HEK293 (cell line): Measurements from ENCODE around the gene GRAPL.
"Not testable (repeated sequence)": the region's sequence is repeated elsewhere in the genome, so short reads cannot be mapped to it uniquely, and the experiment has no call there.

Experiments used
- CTCF ChIA-PET: fragments of 350-600 bp; formaldehyde crosslinking; extraction: SDS; loops from one replicate; lab custom pipeline; 2021; ENCODE audit warnings: antibody characterized with exemption; lab: Yijun Ruan, JAX
- POLR2A ChIA-PET: fragments of 300-600 bp; formaldehyde crosslinking; extraction: SDS; loops from one replicate; lab custom pipeline; 2020; ENCODE audit warnings: antibody characterized with exemption, inconsistent platforms; lab: Yijun Ruan, JAX
- H3K27ac ChIP-seq: fragments of 200-500 bp; sonication (Bioruptor generic); 2 replicates; pipeline ENCODE4 v1.5.1; 2014; ENCODE audit warnings: low read depth, low read length, control low read depth, inconsistent platforms; ENCODE audit errors: extremely low read depth
- H3K36me3 ChIP-seq, 2 experiments: fragments of 200-500 bp in 1 of 2; sonication (Bioruptor generic) in 1 of 2; 1 replicate in 1 of 2; 2 replicates in 1 of 2; pipeline ENCODE4 v1.5.1; 2014 to 2017; ENCODE audit warnings: inconsistent platforms in 2 of 2, low read length in 2 of 2; ENCODE audit not compliant: control insufficient read depth in 2 of 2, insufficient read depth in 1 of 2
- H3K4me1 ChIP-seq: fragments of 200-500 bp; sonication (Bioruptor generic); 2 replicates; pipeline ENCODE4 v1.5.1; 2014; ENCODE audit warnings: mild to moderate bottlenecking, low read length, inconsistent platforms; ENCODE audit not compliant: control insufficient read depth, insufficient read depth
- H3K4me3 ChIP-seq: 2 replicates; pipeline ENCODE4 v1.5.1; 2011; ENCODE audit warnings: low read depth, mild to moderate bottlenecking, control low read depth, low read length, moderate library complexity
- H3K9me3 ChIP-seq: fragments of 200-500 bp; sonication (Bioruptor generic); 2 replicates; pipeline ENCODE4 v1.5.1; 2014; ENCODE audit warnings: low read depth, low read length, inconsistent platforms; ENCODE audit not compliant: control insufficient read depth, insufficient read depth

Gene GRAPL

DNA sequence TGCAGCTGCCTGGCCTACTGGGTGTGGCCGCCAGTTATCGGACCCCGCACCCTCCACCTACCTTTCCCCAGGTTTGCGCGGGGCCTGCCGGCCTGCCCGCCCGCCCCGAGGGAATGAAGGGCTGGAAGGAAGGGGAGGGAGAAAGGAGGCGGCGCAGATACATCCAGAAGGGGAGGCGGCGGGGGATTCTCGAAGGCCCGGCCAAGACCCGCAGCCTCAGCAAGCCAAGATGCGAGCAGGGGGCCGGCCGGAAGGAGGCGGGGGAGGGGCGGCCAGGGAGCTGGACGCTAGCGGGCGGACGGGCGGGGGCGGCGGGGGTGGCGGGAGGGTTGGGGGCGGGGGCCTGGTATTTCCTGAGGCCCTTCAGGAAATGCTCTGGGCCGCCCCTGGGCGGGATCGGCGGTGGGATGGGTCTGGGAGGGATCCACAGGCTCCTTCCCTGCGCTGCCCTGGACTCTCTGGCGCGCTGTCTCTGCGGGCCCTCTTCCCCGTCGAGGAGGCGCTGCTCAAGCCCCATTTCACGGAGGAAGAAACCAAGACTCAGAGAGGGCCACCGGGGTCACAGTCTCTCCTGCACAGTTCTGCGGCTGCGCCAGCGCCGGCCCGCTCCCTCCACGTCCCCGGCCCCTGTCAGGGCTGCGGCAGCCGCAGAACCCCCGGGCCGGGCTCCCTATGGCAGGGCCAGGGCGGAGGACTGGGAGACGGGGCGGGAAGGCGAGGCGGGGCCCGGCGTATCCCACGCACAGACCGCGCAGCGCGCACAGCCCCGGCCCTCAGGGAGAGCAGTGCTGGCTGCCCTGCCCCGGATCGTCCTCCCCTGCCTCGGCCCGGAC is 35.2 kb downstream of the GRAPL start:
- H3K27ac ChIP-seq, H3K36me3 ChIP-seq, POLR2A ChIA-PET, H3K4me3 ChIP-seq, H3K9me3 ChIP-seq, H3K4me1 ChIP-seq, CTCF ChIA-PET: not testable (repeated sequence)

DNA sequence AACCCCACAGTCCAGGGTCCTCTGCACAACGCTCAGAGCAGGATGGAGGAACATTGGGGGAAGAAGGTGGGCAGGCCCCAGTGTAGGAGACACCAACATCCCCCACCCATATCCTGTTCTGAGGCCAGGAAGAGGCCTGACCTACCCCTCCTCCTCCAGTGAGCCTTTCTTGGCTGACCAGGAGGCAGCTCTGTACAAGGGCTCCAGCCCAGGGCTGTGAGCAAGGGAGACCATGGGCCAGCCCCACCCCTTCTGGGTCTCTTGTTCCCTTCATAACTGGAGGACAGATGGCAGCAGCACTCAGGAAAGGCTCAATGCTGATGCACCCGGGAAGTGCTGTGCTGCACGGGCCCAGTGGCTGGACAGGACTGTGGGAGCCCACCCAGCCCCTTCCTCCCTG is 47.0 kb downstream of the GRAPL start:
- H3K36me3 ChIP-seq, POLR2A ChIA-PET, H3K4me3 ChIP-seq, H3K4me1 ChIP-seq, H3K27ac ChIP-seq, CTCF ChIA-PET, H3K9me3 ChIP-seq: not testable (repeated sequence)

DNA sequence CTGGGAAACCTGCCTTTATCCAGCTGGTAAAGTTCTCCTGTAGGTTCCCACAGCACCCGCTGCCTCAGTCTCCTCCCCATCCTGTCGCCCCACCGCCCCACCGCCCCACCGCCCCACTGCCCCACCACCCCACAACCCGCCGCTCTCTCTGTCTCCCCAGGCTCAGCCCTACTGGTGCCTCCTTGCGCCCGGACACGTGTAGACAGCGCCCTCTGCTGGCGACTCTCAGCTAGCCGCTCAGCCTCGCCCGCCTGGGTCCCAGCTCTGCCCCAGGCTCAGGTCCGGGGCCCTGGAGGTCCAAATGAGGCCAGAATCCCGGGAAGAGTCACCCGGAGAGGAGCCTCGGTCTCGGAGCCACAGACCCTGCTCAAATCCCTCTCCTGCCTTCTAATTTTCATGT is 48.0 kb downstream of the GRAPL start:
- H3K4me1 ChIP-seq, POLR2A ChIA-PET, CTCF ChIA-PET: not testable (repeated sequence)

DNA sequence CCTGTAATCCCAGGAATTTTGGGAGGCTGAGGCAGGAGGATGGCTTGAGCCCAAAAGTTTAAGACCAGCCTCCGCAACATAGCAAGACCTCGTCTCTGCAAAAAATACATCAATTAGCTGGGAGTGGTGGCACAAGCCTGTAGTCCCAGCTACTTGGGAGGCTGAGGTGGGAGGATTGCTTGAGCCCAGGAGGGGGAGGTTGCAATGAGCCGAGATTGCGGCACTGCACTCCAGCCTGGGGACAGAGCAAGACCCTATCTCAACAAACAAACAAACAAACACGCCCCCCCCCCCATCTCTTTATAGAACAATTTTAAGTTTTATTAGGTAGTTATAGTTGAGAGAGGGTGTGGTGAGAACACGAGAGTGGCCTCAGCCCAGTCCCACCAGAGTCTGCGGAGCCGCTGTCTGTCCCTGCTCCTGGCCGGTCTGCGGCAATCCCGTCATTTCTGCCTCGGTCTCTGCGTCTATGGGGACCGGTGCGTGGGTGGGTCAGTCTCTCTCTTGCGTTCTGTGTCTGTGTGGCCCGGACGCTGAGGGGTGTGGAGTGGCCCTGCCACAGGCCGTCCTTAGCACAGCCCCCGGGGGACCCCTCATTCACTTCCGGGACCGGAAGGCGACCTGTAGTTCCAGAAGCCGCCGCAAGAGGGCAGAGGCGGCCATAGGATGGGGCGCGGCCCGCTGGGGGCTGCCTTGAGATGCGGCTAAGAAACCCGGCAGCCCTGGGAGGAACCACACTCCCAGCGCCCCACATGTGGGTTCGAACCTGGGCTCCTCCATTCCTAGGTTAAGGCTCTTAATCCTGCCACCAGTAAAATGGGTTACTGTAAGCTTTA is 53.9 kb downstream of the GRAPL start:
- H3K4me1 ChIP-seq, H3K36me3 ChIP-seq, H3K4me3 ChIP-seq, CTCF ChIA-PET, POLR2A ChIA-PET, H3K27ac ChIP-seq, H3K9me3 ChIP-seq: not testable (repeated sequence)

More for the DNA sequence above, 48.0 kb downstream of the GRAPL start:
- H3K36me3 ChIP-seq, H3K27ac ChIP-seq, H3K4me3 ChIP-seq, H3K9me3 ChIP-seq: not testable (repeated sequence)

DNA sequence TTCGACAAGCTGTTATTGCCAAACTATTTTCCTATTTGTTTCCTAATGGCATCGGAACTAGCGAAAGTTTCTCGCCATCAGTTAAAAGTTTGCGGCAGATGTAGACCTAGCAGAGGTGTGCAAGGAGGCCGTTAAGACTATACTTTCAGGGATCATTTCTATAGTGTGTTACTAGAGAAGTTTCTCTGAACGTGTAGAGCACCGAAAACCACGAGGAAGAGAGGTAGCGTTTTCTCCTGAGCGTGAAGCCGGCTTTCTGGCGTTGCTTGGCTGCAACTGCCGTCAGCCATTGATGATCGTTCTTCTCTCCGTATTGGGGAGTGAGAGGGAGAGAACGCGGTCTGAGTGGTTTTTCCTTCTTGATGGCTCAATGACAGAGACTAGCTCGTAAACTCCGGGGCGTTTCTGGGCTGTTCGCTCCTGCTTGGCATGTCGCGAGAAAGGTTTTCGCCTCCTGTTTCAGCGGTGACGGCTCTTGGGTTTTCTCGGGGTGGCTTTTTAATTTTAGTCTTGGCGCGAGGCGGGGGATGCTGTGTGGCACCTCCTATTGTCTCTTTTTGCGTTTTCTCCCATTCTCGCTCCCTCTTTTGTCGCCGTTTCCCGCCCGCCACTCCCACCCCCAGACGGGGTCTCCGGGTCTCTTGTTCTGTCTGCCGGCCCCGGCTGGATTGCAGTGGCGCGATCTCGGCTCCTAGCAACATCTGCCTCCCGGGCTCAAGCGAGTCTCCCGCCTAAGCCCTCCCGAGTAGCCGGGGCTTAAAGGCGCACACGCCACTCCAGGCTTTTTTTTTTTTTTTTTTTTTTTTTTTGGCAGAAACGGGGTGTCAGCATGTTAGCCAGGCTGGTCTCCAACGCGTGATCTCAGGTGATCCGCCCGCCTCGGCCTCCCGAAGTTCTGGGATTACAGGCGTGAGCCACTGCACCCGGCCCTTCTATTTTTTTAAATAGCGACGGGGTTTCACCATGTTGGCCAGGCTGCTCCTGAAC is 60.8 kb downstream of the GRAPL start:
- CTCF ChIA-PET, H3K9me3 ChIP-seq, H3K36me3 ChIP-seq, H3K4me1 ChIP-seq, H3K27ac ChIP-seq, POLR2A ChIA-PET, H3K4me3 ChIP-seq: not testable (repeated sequence)

DNA sequence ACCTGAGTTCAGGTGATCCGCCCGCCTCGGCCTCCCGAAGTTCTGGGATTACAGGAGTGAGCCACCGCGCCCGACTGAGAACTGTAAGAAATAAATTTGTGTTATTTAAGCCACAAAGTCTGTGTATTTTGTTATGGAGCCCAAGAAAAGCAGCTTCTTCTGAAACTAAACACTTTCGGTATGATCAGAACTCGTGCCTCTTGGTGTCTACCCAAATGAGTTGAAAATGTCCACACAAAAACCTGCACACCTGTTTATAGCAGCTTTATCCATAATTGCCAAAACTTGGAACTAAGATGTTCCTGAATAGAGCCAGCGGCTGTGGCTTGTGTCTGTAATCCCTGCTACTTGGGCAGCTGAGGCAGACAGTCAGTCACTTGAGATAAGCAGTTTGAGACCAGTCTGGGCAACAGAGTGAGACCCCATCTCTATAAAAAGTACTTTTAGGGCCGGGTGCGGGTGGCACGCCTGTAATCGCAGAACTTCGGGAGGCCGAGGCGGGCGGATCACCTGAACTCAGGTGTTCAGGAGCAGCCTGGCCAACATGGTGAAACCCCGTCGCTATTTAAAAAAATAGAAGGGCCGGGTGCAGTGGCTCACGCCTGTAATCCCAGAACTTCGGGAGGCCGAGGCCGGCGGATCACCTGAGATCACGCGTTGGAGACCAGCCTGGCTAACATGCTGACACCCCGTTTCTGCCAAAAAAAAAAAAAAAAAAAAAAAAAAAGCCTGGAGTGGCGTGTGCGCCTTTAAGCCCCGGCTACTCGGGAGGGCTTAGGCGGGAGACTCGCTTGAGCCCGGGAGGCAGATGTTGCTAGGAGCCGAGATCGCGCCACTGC is 61.7 kb downstream of the GRAPL start:
- POLR2A ChIA-PET, H3K9me3 ChIP-seq, H3K4me3 ChIP-seq, CTCF ChIA-PET, H3K27ac ChIP-seq, H3K4me1 ChIP-seq, H3K36me3 ChIP-seq: not testable (repeated sequence)

DNA sequence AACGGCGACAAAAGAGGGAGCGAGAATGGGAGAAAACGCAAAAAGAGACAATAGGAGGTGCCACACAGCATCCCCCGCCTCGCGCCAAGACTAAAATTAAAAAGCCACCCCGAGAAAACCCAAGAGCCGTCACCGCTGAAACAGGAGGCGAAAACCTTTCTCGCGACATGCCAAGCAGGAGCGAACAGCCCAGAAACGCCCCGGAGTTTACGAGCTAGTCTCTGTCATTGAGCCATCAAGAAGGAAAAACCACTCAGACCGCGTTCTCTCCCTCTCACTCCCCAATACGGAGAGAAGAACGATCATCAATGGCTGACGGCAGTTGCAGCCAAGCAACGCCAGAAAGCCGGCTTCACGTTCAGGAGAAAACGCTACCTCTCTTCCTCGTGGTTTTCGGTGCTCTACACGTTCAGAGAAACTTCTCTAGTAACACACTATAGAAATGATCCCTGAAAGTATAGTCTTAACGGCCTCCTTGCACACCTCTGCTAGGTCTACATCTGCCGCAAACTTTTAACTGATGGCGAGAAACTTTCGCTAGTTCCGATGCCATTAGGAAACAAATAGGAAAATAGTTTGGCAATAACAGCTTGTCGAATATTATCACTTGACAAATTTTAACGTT is 62.5 kb downstream of the GRAPL start:
- H3K36me3 ChIP-seq, H3K27ac ChIP-seq, POLR2A ChIA-PET, CTCF ChIA-PET, H3K9me3 ChIP-seq, H3K4me3 ChIP-seq, H3K4me1 ChIP-seq: not testable (repeated sequence)

DNA sequence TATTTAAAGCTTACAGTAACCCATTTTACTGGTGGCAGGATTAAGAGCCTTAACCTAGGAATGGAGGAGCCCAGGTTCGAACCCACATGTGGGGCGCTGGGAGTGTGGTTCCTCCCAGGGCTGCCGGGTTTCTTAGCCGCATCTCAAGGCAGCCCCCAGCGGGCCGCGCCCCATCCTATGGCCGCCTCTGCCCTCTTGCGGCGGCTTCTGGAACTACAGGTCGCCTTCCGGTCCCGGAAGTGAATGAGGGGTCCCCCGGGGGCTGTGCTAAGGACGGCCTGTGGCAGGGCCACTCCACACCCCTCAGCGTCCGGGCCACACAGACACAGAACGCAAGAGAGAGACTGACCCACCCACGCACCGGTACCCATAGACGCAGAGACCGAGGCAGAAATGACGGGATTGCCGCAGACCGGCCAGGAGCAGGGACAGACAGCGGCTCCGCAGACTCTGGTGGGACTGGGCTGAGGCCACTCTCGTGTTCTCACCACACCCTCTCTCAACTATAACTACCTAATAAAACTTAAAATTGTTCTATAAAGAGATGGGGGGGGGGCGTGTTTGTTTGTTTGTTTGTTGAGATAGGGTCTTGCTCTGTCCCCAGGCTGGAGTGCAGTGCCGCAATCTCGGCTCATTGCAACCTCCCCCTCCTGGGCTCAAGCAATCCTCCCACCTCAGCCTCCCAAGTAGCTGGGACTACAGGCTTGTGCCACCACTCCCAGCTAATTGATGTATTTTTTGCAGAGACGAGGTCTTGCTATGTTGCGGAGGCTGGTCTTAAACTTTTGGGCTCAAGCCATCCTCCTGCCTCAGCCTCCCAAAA is 69.2 kb downstream of the GRAPL start:
- POLR2A ChIA-PET, CTCF ChIA-PET, H3K27ac ChIP-seq, H3K4me1 ChIP-seq, H3K36me3 ChIP-seq, H3K9me3 ChIP-seq: not testable (repeated sequence)
- peak overlapping the region; percentile 51 for H3K4me3 ChIP-seq

DNA sequence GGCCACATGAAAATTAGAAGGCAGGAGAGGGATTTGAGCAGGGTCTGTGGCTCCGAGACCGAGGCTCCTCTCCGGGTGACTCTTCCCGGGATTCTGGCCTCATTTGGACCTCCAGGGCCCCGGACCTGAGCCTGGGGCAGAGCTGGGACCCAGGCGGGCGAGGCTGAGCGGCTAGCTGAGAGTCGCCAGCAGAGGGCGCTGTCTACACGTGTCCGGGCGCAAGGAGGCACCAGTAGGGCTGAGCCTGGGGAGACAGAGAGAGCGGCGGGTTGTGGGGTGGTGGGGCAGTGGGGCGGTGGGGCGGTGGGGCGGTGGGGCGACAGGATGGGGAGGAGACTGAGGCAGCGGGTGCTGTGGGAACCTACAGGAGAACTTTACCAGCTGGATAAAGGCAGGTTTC is 75.1 kb downstream of the GRAPL start:
- CTCF ChIA-PET, POLR2A ChIA-PET, H3K27ac ChIP-seq, H3K4me1 ChIP-seq, H3K4me3 ChIP-seq, H3K36me3 ChIP-seq, H3K9me3 ChIP-seq: not testable (repeated sequence)
